OCI-LY7 (cell line): ENCODE data around the gene FGD4. TPM values are rescaled to one million over a fixed set of nuclear protein-coding genes. Genes with fewer than 3 reads are reported as not detected.

Experiments
- BruUV-seq: library from RNA; stranded (reverse); fragments of 400-500 nt; replicated peaks from 2 replicates; lab custom pipeline; 2021; lab: Mats Ljungman, UMichigan
- CTCF ChIA-PET: fragments of 300-600 bp; sonication (Branson Sonifier 250); formaldehyde crosslinking; loops from one replicate; lab custom pipeline; 2022; ENCODE audit warnings: antibody characterized with exemption; ENCODE audit not compliant: unreplicated experiment; lab: Charles Lee
- POLR2A ChIA-PET: fragments of 300-600 bp; sonication (Branson Sonifier 250); formaldehyde crosslinking; loops from one replicate; lab custom pipeline; 2022; ENCODE audit warnings: antibody characterized with exemption; lab: Charles Lee
- DNase-seq: peaks from one replicate; pipeline ENCODE4 v3.0.0-alpha.2; 2015; ENCODE audit warnings: low spot score
- H2AFZ ChIP-seq: fragments of 200-600 bp; sonication (generic), shearing (Covaris generic); 2 replicates; pipeline ENCODE4 v1.6.1; 2014; ENCODE audit warnings: mild to moderate bottlenecking, antibody characterized with exemption, low read length, moderate library complexity
- H3K27ac ChIP-seq: fragments of 200-600 bp; sonication (generic); 2 replicates; pipeline ENCODE4 v1.5.1; 2014; ENCODE audit warnings: mixed run types, low read depth, mild to moderate bottlenecking, moderate library complexity, low read length, inconsistent platforms; ENCODE audit not compliant: poor library complexity, severe bottlenecking
- H3K36me3 ChIP-seq: fragments of 200-600 bp; sonication (generic); 2 replicates; pipeline ENCODE4 v1.6.1; 2014; ENCODE audit warnings: mild to moderate bottlenecking, antibody characterized with exemption, low read length, moderate library complexity, mixed read lengths; ENCODE audit not compliant: insufficient read depth
- H3K4me1 ChIP-seq: fragments of 200-600 bp; sonication (generic); 2 replicates; pipeline ENCODE4 v1.5.1; 2014; ENCODE audit warnings: mild to moderate bottlenecking, low read length; ENCODE audit not compliant: insufficient read depth, poor library complexity, severe bottlenecking
- H3K4me2 ChIP-seq: fragments of 200-600 bp; sonication (generic); 2 replicates; pipeline ENCODE4 v1.6.1; 2014; ENCODE audit warnings: mild to moderate bottlenecking, low read length
- H3K4me3 ChIP-seq: fragments of 200-600 bp; sonication (generic); 2 replicates; pipeline ENCODE4 v1.5.1; 2014; ENCODE audit warnings: mild to moderate bottlenecking, low read depth, low read length; ENCODE audit not compliant: poor library complexity, severe bottlenecking
- H3K79me2 ChIP-seq: fragments of 200-600 bp; sonication (generic); 2 replicates; pipeline ENCODE4 v1.6.1; 2016; ENCODE audit warnings: low read depth, mild to moderate bottlenecking, low read length, moderate library complexity, mixed read lengths; ENCODE audit not compliant: insufficient read depth
- H3K9me2 ChIP-seq: fragments of 200-600 bp; sonication (generic); 2 replicates; pipeline ENCODE4 v1.6.1; 2016; ENCODE audit warnings: mild to moderate bottlenecking, low read length, mixed read lengths; ENCODE audit not compliant: insufficient read depth
- H3K9me3 ChIP-seq: fragments of 200-600 bp; sonication (generic); 2 replicates; pipeline ENCODE4 v1.6.1; 2014; ENCODE audit warnings: mild to moderate bottlenecking, mixed run types, low read length, mixed read lengths
- H4K20me1 ChIP-seq: fragments of 200-600 bp; sonication (generic); 2 replicates; pipeline ENCODE4 v1.6.1; 2014; ENCODE audit warnings: mild to moderate bottlenecking, antibody characterized with exemption, low read length, moderate library complexity, mixed read lengths; ENCODE audit not compliant: insufficient read depth
- CTCF ChIP-seq: fragments of 200-600 bp; sonication (generic); conservative IDR thresholded peaks from 2 replicates; pipeline ENCODE4 v1.5.1; 2014; ENCODE audit warnings: mild to moderate bottlenecking, antibody characterized with exemption, low read length, moderate library complexity, mixed read lengths
- EZH2phosphoT487 ChIP-seq: fragments of 200-600 bp; sonication (generic); IDR thresholded peaks from 2 replicates; pipeline ENCODE4 v1.6.1; 2018; ENCODE audit warnings: low read depth, borderline replicate concordance, mild to moderate bottlenecking, mixed run types, antibody characterized with exemption, low read length, moderate library complexity, mixed read lengths
- intact Hi-C: fragments of 100-400 bp; cut with micrococcal nuclease; formaldehyde crosslinking; loops from one replicate; pipeline ENCODE4 v1.10.0; 2022; ENCODE audit not compliant: unreplicated experiment
- total RNA-seq, 2 experiments: library from RNA; depleted of rRNA in 1 of 2; stranded (reverse); fragments of >200 nt in 1 of 2; shearing (Covaris generic) in 1 of 2; gene quantifications; 2 replicates each; pipeline ENCODE4 v1.2.3, GENCODE V29; 2014 to 2022

Gene FGD4
- total RNA-seq, 2 experiments from 2014 or later, result 14.9 to 19.3 TPM

DNA sequence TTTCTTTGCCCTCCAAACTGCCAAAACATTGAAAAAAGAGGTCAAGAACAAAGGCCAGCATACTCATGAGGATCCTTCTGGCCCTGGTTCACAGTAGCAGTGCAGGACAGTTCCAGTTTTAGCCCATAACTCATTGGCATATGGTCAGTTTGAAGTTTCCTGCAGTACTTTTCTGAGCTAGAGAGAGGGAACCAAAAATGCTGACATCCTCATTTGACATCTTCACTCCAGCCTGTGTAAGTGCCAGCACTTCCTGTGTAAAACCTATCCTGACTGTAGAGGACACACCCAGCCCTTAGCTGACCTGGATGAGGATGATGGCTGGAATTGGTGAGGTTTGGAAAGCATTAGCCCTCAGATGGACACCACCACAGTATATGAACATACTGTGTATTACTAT lies 84.1 kb downstream of the FGD4 start:
- intact Hi-C loops, result loop anchor here (2.0 kb wide), 1 partner anchor 39 kb away; no protein-coding TSS in a partner anchor
- no TSS peak for BruUV-seq
- Histone ChIP-seq H3K27ac (peak overlapping the region; percentile 83), H3K79me2 (peaks cover 5% of the 10 kb centered on the region; the same call in 1 of the 2 replicates), H3K4me3 (peak overlapping the region; percentile 57), H3K9me3 (no peaks in the 10 kb centered on the region), H3K9me2 (no peaks in the 10 kb centered on the region), H4K20me1 (no peaks in the 10 kb centered on the region), H3K4me1 (peaks cover 65% of the 10 kb centered on the region), H3K36me3 (no peaks in the 10 kb centered on the region), H2AFZ (peak overlapping the region; percentile 71), H3K4me2 (peak overlapping the region; percentile 76)
- TF ChIP-seq EZH2phosphoT487, result no peak
- TF ChIP-seq CTCF, result no peak
- CTCF ChIA-PET, result interaction anchor here (1.4 to 2.4 kb wide), 3 partner anchors 10 to 191 kb away, joined by 4 to 12 read pairs (median 4); no protein-coding TSS in a partner anchor
- POLR2A ChIA-PET, result interaction anchor here (0.5 to 4.0 kb wide), 16 partner anchors 11 to 880 kb away, joined by 3 to 40 read pairs (median 6); no protein-coding TSS in a partner anchor
- peak; percentile 69 for DNase-seq

- peak overlapping the region; percentile 71; the same call in 1 of the 2 replicates for H2AFZ ChIP-seq
- no peaks in the 10 kb centered on the region for H3K36me3 ChIP-seq
- intact Hi-C loops, result loop anchor here (2.0 kb wide), 1 partner anchor 39 kb away; no protein-coding TSS in a partner anchor
- no peaks in the 10 kb centered on the region for H3K9me2 ChIP-seq
- no peak overlapping the region for H3K4me3 ChIP-seq
- H3K79me2 ChIP-seq, result peaks cover 5% of the 10 kb centered on the region; the same call in 1 of the 2 replicates
- H3K27ac ChIP-seq, result peak overlapping the region; percentile 83
- peak overlapping the region; percentile 76 for H3K4me2 ChIP-seq
- TF ChIP-seq CTCF (no peak), EZH2phosphoT487 (no peak)
- ChIA-PET CTCF (interaction anchor here (1.4 to 2.4 kb wide), 3 partner anchors 10 to 191 kb away, joined by 4 to 12 read pairs (median 4); no protein-coding TSS in a partner anchor), POLR2A (interaction anchor here (0.5 to 4.0 kb wide), 16 partner anchors 10 to 363 kb away, joined by 3 to 40 read pairs (median 4); no protein-coding TSS in a partner anchor)
- H4K20me1 ChIP-seq, result no peaks in the 10 kb centered on the region
- BruUV-seq, result no TSS peak
- DNase-seq, result no peak
- no peaks in the 10 kb centered on the region for H3K9me3 ChIP-seq
- H3K4me1 ChIP-seq, result peaks cover 60% of the 10 kb centered on the region
Measured at GRCh38 chr12:32483993-32484392, 84.6 kb downstream of the FGD4 start.

DNA sequence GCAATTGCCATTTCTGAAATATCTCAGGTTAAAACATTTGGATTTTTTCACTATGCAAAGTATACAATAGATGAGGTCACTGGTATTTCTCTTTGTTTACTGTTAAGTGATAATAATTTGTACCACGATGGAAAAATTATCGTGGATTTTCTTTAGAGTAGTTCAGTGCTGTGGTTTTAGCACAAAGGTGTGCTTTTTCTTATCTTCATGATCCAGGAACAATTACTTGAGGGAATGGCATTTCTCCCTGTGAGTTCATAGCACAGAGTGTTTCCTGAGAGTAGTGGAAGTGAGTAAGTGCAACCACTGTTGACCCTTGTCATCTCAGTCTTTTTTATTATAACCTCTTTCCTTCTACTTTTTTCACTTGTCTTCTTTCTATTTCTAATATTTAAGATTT lies 86.8 kb downstream of the FGD4 start:
- TF ChIP-seq EZH2phosphoT487, result no peak
- H3K4me2 ChIP-seq, result peak overlapping the region; percentile 15; the same call in 1 of the 2 replicates
- no peaks in the 10 kb centered on the region for H4K20me1 ChIP-seq
- intact Hi-C loops, result no loop called here
- no peak overlapping the region for H3K4me3 ChIP-seq
- ChIA-PET CTCF (no interaction called here), POLR2A (interaction anchor here (0.9 to 1.0 kb wide), 2 partner anchors 11 to 66 kb away, joined by 4 to 5 read pairs; no protein-coding TSS in a partner anchor)
- DNase-seq, result no peak
- H3K9me2 ChIP-seq, result no peaks in the 10 kb centered on the region
- peaks cover 5% of the 10 kb centered on the region; the same call in 1 of the 2 replicates for H3K79me2 ChIP-seq
- no TSS peak for BruUV-seq
- H2AFZ ChIP-seq, result peak overlapping the region; percentile 43; the same call in 1 of the 2 replicates
- H3K27ac ChIP-seq, result no peak overlapping the region
- H3K9me3 ChIP-seq, result no peaks in the 10 kb centered on the region
- H3K4me1 ChIP-seq, result peaks cover 47% of the 10 kb centered on the region
- no peaks in the 10 kb centered on the region for H3K36me3 ChIP-seq
